SU-DHL-6 (cell line): ENCODE results near the gene SLC25A42.

Experiments
- H2AFZ ChIP-seq: fragments of 200-600 bp; sonication (generic); 2 replicates; pipeline ENCODE4 v1.6.1; 2014; ENCODE audit warnings: low read depth, mild to moderate bottlenecking, moderate library complexity, mixed read lengths, antibody characterized with exemption, low read length; ENCODE audit not compliant: severe bottlenecking
- H3F3A ChIP-seq: fragments of 200-600 bp; shearing (Covaris generic); 2 replicates; pipeline ENCODE4 v1.6.0; 2016; ENCODE audit warnings: antibody characterized with exemption, mild to moderate bottlenecking; ENCODE audit not compliant: insufficient read depth
- H3K27ac ChIP-seq: fragments of 200-600 bp; sonication (generic); 2 replicates; pipeline ENCODE4 v1.5.1; 2016; ENCODE audit warnings: low read depth, mild to moderate bottlenecking, low read length, moderate library complexity, mixed read lengths
- H3K27me3 ChIP-seq: fragments of 200-600 bp; sonication (generic), shearing (Covaris generic); 2 replicates; pipeline ENCODE4 v1.6.0; 2014; ENCODE audit warnings: mild to moderate bottlenecking, low read length
- H3K36me3 ChIP-seq: fragments of 200-600 bp; sonication (generic); 2 replicates; pipeline ENCODE4 v1.6.1; 2014; ENCODE audit warnings: mild to moderate bottlenecking, low read length, mixed read lengths
- H3K4me2 ChIP-seq: fragments of 300-600, 200-600 bp; shearing (Covaris generic), sonication (generic); 2 replicates; pipeline ENCODE4 v1.6.0; 2014; ENCODE audit warnings: low read length, low read depth, mild to moderate bottlenecking; ENCODE audit not compliant: poor library complexity, severe bottlenecking
- H3K4me3 ChIP-seq: fragments of 200-600 bp; sonication (generic); 2 replicates; pipeline ENCODE4 v1.5.1; 2014; ENCODE audit warnings: antibody characterized with exemption, low read length, mild to moderate bottlenecking, mixed read lengths; ENCODE audit not compliant: insufficient read depth, poor library complexity, severe bottlenecking
- H3K79me2 ChIP-seq: fragments of 200-600 bp; sonication (generic); 2 replicates; pipeline ENCODE4 v1.6.1; 2014; ENCODE audit warnings: mild to moderate bottlenecking, low read length, moderate library complexity; ENCODE audit not compliant: insufficient read depth
- H3K9ac ChIP-seq: fragments of 200-600 bp; sonication (generic); 2 replicates; pipeline ENCODE4 v1.7.0; 2014; ENCODE audit warnings: mild to moderate bottlenecking, low read length
- H3K9me2 ChIP-seq: fragments of 200-600 bp; sonication (generic); replicated peaks from 2 replicates; pipeline ENCODE4 v1.6.1; 2014; ENCODE audit warnings: low read length; ENCODE audit not compliant: insufficient read depth
- H3K9me3 ChIP-seq: fragments of 200-600 bp; sonication (generic); 2 replicates; pipeline ENCODE4 v1.6.1; 2014; ENCODE audit warnings: low read length, mixed read lengths; ENCODE audit not compliant: insufficient read depth
- H4K20me1 ChIP-seq: fragments of 200-600 bp; sonication (generic); 2 replicates; pipeline ENCODE4 v1.6.1; 2014; ENCODE audit warnings: low read depth, mild to moderate bottlenecking, antibody characterized with exemption, low read length, moderate library complexity, mixed read lengths
- EZH2phosphoT487 ChIP-seq: fragments of 200-600 bp; sonication (generic), shearing (Covaris generic); conservative IDR thresholded peaks from 2 replicates; pipeline ENCODE4 v1.6.1; 2018; ENCODE audit warnings: mild to moderate bottlenecking, antibody characterized with exemption, low read length, moderate library complexity, mixed read lengths
- TF ChIP-seq, protein P1 (sequence below): fragments of 200-600 bp; sonication (generic); IDR thresholded peaks from one replicate; pipeline ENCODE4 v1.5.1; 2017; ENCODE audit warnings: antibody characterized with exemption, mild to moderate bottlenecking, low read length, moderate library complexity; ENCODE audit not compliant: insufficient read depth, poor library complexity, severe bottlenecking

The SLC25A42 gene

DNA sequence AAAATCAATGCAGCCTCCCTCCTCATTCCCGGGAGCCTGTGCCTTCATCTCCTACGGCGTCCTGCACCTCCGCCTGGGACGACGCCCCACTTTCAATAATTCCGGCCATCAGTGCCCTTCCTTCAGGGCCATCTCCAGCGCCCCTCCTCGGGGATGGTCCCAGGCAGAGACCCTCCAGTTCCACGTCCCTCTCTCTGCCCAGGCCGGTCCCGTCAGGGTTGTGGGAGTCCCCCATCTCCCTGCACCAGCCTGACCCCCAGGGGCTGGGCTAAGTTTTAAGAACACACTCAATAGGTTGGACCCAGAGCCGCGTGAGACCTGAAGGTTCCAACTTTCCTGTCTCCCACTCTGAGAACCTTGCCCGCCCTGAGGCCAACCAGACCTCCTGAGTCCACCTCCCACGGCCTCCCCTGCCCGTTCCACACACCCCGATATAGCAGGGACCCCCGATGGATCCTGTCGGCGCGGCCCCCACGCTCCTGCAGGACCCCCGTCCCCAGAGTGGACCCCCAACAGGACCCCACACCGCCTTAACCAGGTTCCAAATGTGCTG lies 73.8 kb downstream of the SLC25A42 start:
- H3K27ac ChIP-seq = peak overlapping the region; percentile 32
- peak overlapping the region; percentile 65 for H2AFZ ChIP-seq
- no peaks in the 10 kb centered on the region for H4K20me1 ChIP-seq

DNA sequence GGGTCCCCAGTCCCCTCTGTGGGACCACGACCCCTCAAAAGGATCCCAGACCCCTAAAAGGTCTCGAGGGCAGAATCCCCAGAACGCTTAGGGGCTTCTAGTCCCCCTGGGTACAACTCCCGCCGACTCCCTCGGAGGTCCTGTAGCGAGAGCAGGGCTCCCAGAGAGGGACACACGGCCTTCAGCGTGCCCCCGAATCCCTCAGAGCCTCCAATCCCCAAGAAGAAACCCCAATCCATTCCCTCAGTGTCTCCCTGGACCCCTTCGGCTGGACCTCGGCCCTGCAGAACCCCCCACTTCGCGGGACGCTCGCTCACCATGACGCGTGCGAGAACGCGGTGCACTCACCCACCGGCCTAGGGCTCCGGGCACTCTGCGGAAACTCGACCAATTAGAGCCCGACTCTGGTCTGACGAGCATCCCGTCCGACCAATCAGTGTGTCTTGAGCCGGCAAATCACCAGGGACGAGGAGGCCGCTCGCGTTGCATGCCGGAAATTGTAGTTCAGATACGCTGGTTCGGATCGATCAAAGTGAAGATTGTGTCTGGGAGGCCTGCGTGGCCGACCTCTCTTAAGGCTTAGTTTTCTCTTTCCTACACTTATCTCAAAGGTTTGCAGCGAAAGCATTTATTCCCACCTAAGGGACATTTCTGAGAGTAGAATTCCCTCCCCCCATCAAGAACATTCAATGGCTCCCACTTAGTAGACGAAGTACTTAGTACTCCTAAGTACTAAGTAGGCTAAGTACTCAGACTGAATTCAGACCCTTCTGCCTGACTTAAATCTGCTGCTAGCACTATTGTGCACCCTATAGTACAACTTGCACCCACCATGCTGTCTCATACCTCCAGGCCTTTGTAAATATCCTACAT lies 74.6 kb downstream of the SLC25A42 start, which contains the start of gene TMEM161A:
Gene TMEM161A (minus strand): TSS at position 370 of the 873 bp plus-strand sequence. CDS start 50 bp downstream, at position 320.
- peaks cover 9% of the 10 kb centered on the region for H3K79me2 ChIP-seq
- peak within 1 kb of the TSS; percentile 95 for H3K9ac ChIP-seq
- peak within 1 kb of the TSS; percentile 89 for H3K4me2 ChIP-seq
- H4K20me1 ChIP-seq = no peaks in the 10 kb centered on the region
- no peaks in the 10 kb centered on the region for H3K36me3 ChIP-seq
- no peaks in the 10 kb centered on the region for H3K27me3 ChIP-seq
- no peaks in the 10 kb centered on the region for H3K9me2 ChIP-seq
- peak within 1 kb of the TSS; percentile 88 for H3K4me3 ChIP-seq
- no peaks in the 10 kb centered on the region for H3K9me3 ChIP-seq
- H2AFZ ChIP-seq = peak within 1 kb of the TSS; percentile 65
- peaks cover 25% of the 10 kb centered on the region for H3F3A ChIP-seq
- no peak for TF ChIP-seq EZH2phosphoT487
- TF ChIP-seq, protein P1, sequence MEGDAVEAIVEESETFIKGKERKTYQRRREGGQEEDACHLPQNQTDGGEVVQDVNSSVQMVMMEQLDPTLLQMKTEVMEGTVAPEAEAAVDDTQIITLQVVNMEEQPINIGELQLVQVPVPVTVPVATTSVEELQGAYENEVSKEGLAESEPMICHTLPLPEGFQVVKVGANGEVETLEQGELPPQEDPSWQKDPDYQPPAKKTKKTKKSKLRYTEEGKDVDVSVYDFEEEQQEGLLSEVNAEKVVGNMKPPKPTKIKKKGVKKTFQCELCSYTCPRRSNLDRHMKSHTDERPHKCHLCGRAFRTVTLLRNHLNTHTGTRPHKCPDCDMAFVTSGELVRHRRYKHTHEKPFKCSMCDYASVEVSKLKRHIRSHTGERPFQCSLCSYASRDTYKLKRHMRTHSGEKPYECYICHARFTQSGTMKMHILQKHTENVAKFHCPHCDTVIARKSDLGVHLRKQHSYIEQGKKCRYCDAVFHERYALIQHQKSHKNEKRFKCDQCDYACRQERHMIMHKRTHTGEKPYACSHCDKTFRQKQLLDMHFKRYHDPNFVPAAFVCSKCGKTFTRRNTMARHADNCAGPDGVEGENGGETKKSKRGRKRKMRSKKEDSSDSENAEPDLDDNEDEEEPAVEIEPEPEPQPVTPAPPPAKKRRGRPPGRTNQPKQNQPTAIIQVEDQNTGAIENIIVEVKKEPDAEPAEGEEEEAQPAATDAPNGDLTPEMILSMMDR = no peak
- H3K27ac ChIP-seq = peak within 1 kb of the TSS; percentile 32

More for the DNA sequence above, 73.8 kb downstream of the SLC25A42 start:
- Histone ChIP-seq H3K36me3 (no peaks in the 10 kb centered on the region), H3K79me2 (peaks cover 9% of the 10 kb centered on the region), H3K9me2 (no peaks in the 10 kb centered on the region), H3K27me3 (no peaks in the 10 kb centered on the region), H3K4me2 (peak overlapping the region; percentile 89), H3K4me3 (peak overlapping the region; percentile 88), H3F3A (peaks cover 19% of the 10 kb centered on the region; the same call in 1 of the 2 replicates), H3K9me3 (no peaks in the 10 kb centered on the region), H3K9ac (peak overlapping the region; percentile 95)
- TF ChIP-seq, protein P1 = no peak
- TF ChIP-seq EZH2phosphoT487 = no peak

DNA sequence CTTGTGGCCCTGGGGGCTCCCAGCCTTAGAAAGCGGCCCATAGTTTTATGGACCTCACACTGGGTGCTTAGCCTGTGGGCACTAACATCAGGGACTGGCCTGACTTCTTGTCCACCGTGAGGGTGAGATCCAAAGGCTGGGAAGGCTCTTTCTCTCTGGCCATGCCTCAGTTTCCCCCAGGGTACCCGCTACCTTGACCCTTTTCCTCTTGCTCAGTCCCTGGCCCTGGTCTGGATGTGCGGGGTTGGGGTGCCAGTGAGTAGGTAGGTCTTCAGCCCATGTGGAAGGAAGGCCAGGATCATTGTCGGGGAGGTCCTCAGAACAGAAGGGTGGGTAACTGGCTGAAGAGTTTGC lies 76.1 kb downstream of the SLC25A42 start:
- Histone ChIP-seq H2AFZ (no peak overlapping the region), H3K4me3 (no peak overlapping the region), H3K9me2 (no peaks in the 10 kb centered on the region), H3K36me3 (no peaks in the 10 kb centered on the region; the same call in 1 of the 2 replicates), H3F3A (peaks cover 40% of the 10 kb centered on the region), H3K9ac (no peak overlapping the region), H3K27me3 (no peaks in the 10 kb centered on the region), H3K27ac (no peak overlapping the region), H3K9me3 (no peaks in the 10 kb centered on the region), H3K79me2 (peaks cover 9% of the 10 kb centered on the region), H3K4me2 (no peak overlapping the region), H4K20me1 (no peaks in the 10 kb centered on the region)
- TF ChIP-seq EZH2phosphoT487 = no peak
- TF ChIP-seq, protein P1 = no peak
